Adrenal gland (tissue), 12 donors: Measurements from ENCODE around the gene CEP152. TPM values are rescaled to one million over a fixed set of nuclear protein-coding genes. Genes with fewer than 3 reads are reported as not detected.

Source experiments
- DNase-seq, 7 donors: peaks; one replicate each; pipeline ENCODE4 v3.0.0-alpha.2; 2019 to 2020
- H3K27ac ChIP-seq, 5 donors: fragments of 200-600 bp; sonication (generic) in 4 of 5; 1 replicate in 3 of 5; 2 replicates in 2 of 5; pipeline versions ENCODE4 v1.5.1 to v1.8.0; 2016 to 2020; ENCODE audit warnings: mild to moderate bottlenecking in 1 of 5
- H3K27me3 ChIP-seq: fragments of 200-600 bp; 2 replicates; pipeline ENCODE4 v1.8.0; 2021
- H3K36me3 ChIP-seq, 2 donors: fragments of 200-600 bp; replicated peaks in 1 of 2; 1 replicate in 1 of 2; 2 replicates in 1 of 2; pipeline versions ENCODE4 v1.5.1 to v1.8.0; 2018 to 2022
- H3K4me1 ChIP-seq, 2 donors: fragments of 200-600 bp; replicated peaks in 1 of 2; 1 replicate in 1 of 2; 2 replicates in 1 of 2; pipeline versions ENCODE4 v1.5.1 to v1.8.0; 2018 to 2021
- H3K4me3 ChIP-seq, 4 donors: fragments of 200-600 bp; sonication (generic) in 3 of 4; one replicate each; pipeline ENCODE4 v1.5.1; 2016 to 2018
- H3K9me3 ChIP-seq, 3 donors: fragments of 200-600 bp; sonication (generic) in 1 of 3; replicated peaks in 1 of 3; 1 replicate in 2 of 3; 2 replicates in 1 of 3; pipeline versions ENCODE4 v1.5.1 to v1.8.0; 2016 to 2021
- CTCF ChIP-seq, 6 experiments: fragments of 450-650 bp in 4 of 6; fragments of 200-600 bp in 2 of 6; sonication (generic) in 1 of 6; IDR thresholded peaks; 1 replicate in 5 of 6; 2 replicates in 1 of 6; pipeline versions ENCODE4 v1.5.1 to v1.8.0; 2016 to 2021; ENCODE audit warnings: antibody characterized with exemption in 6 of 6, mild to moderate bottlenecking in 2 of 6, moderate library complexity in 1 of 6
- POLR2A ChIP-seq, 2 donors: fragments of 450-650 bp; IDR thresholded peaks; one replicate each; pipeline ENCODE4 v1.6.1; 2017; ENCODE audit warnings: antibody characterized with exemption in 2 of 2, mild to moderate bottlenecking in 2 of 2, moderate library complexity in 1 of 2
- WGBS, 4 donors: extraction: QIAGEN DNeasy Blood & Tissue Kit in 2 of 4; methylation state at CpG; one replicate each; pipeline versions ENCODE4 v1.1.5 to v1.1.7; 2013 to 2017; 5-methylcytosine and 5-hydroxymethylcytosine counted together
- intact Hi-C, 2 donors: fragments of 100-400 bp; cut with DNase I; formaldehyde crosslinking; loops; one replicate each; pipeline versions ENCODE4 v1.14.1 to v1.15.0; 2022 to 2023
- polyA plus RNA-seq, 3 donors: library from polyadenylated mRNA; stranded (reverse); fragments of 200-250 nt in 2 of 3; fragments of 350-450 nt in 1 of 3; fragmentation: Illumina TruSeq in 1 of 3; extraction: RNeasy Lipid Tissue Mini Kit (QIAGEN cat#74804) in 1 of 3; gene quantifications; one replicate each; pipeline ENCODE4 v1.2.3, GENCODE V29; 2013 to 2014
- total RNA-seq, 9 donors: library from RNA; depleted of rRNA in 4 of 9; stranded (reverse); fragments of >200 nt in 4 of 9; fragments of 120-200 nt in 1 of 9; fragmentation: NEBNext Ultra II Directional in 1 of 9; extraction: Animal tissue kit (Norgen Biotek cat#: 25700) in 1 of 9; gene quantifications; one replicate each; pipeline versions ENCODE4 v1.1.0 to v1.2.4, GENCODE V29; 2013 to 2023
- donor health status: healthy with polysubstance abuse.
- donor health status: Bipolar disorder and iron deficiency.
- donor health status: DM: yes; HTN: yes; CAD: no.
- donor health status: DM: no; HTN: no; CAD: no.
- donor health status: DM: no; HTN: no; CAD: no.
- donor health status: DM: yes; HTN: yes; CAD: no.

Gene CEP152
- total and polyA plus RNA-seq, 12 donors: 1.2 to 14.4 (median 3.3) TPM

GRCh38 chr15:48733615-48734014 lies 77.3 kb downstream of the CEP152 start:
- DNase-seq: no peak
- peaks cover 0 to 4% (median 0%) of the 10 kb centered on the region in 3 donors for H3K9me3 ChIP-seq
- TF ChIP-seq POLR2A (IDR thresholded peaks at IDR 0.05) (no peak), CTCF (IDR thresholded peaks at IDR 0.05) (no peak)
- no peak overlapping the region for H3K4me3 ChIP-seq
- no peak overlapping the region for H3K27ac ChIP-seq
- H3K36me3 ChIP-seq: no peaks in the 10 kb centered on the region
- H3K27me3 ChIP-seq: no peaks in the 10 kb centered on the region
- 94 to 100% (median 97%) methylated on average over 1 of the region's 1 CpG for WGBS, 4 donors
- H3K4me1 ChIP-seq: no peaks in the 10 kb centered on the region
- intact Hi-C loops: no loop called here

GRCh38 chr15:48730506-48730905 lies 80.4 kb downstream of the CEP152 start:
- TF ChIP-seq CTCF (IDR thresholded peaks at IDR 0.05) (no peak), POLR2A (IDR thresholded peaks at IDR 0.05) (no peak)
- intact Hi-C loops: no loop called here
- WGBS, 4 donors: 94 to 100% (median 96%) methylated on average over 1 of the region's 1 CpG
- H3K27me3 ChIP-seq: no peaks in the 10 kb centered on the region
- H3K36me3 ChIP-seq: no peaks in the 10 kb centered on the region
- no peaks in the 10 kb centered on the region for H3K4me1 ChIP-seq
- DNase-seq: no peak
- peaks cover 0 to 4% (median 0%) of the 10 kb centered on the region in 3 donors for H3K9me3 ChIP-seq
- H3K27ac ChIP-seq: no peak overlapping the region
- no peak overlapping the region for H3K4me3 ChIP-seq

- Histone ChIP-seq H3K36me3 (no peaks in the 10 kb centered on the region), H3K4me3 (no peak overlapping the region), H3K9me3 (no peaks in the 10 kb centered on the region), H3K27ac (no peak overlapping the region), H3K4me1 (peaks cover 0 to 5% of the 10 kb centered on the region in 2 donors), H3K27me3 (no peaks in the 10 kb centered on the region)
- no peak for TF ChIP-seq CTCF (IDR thresholded peaks at IDR 0.05)
- TF ChIP-seq POLR2A (IDR thresholded peaks at IDR 0.05): no peak
- intact Hi-C loops: no loop called here
- DNase-seq: no peak
- WGBS, 4 donors: 83 to 88% (median 85%) methylated on average over 2 of the region's 2 CpGs
These were observed 86.9 kb downstream of the CEP152 start for GRCh38 chr15:48723969-48724368.

- Histone ChIP-seq H3K27ac (no peak overlapping the region), H3K4me3 (no peak overlapping the region), H3K9me3 (no peaks in the 10 kb centered on the region), H3K27me3 (no peaks in the 10 kb centered on the region), H3K36me3 (no peaks in the 10 kb centered on the region), H3K4me1 (peaks cover 0 to 5% of the 10 kb centered on the region in 2 donors)
- WGBS, 4 donors: 45 to 61% (median 49%) methylated on average over 5 of the region's 5 CpGs
- intact Hi-C loops: no loop called here
- no peak for TF ChIP-seq CTCF (IDR thresholded peaks at IDR 0.05)
- TF ChIP-seq POLR2A (IDR thresholded peaks at IDR 0.05): no peak
- DNase-seq: peak in 5 of 7 donors; percentile 22 to 52 (median 41)
These were observed 87.9 kb downstream of the CEP152 start for GRCh38 chr15:48722764-48723661.
